Measurements from ENCODE around the gene KRTAP5-1. TPM values are rescaled to one million over a fixed set of nuclear protein-coding genes. Genes with fewer than 3 reads are reported as not detected.

Gene KRTAP5-1
- polyA plus RNA-seq, 3 donors, result not detected

DNA sequence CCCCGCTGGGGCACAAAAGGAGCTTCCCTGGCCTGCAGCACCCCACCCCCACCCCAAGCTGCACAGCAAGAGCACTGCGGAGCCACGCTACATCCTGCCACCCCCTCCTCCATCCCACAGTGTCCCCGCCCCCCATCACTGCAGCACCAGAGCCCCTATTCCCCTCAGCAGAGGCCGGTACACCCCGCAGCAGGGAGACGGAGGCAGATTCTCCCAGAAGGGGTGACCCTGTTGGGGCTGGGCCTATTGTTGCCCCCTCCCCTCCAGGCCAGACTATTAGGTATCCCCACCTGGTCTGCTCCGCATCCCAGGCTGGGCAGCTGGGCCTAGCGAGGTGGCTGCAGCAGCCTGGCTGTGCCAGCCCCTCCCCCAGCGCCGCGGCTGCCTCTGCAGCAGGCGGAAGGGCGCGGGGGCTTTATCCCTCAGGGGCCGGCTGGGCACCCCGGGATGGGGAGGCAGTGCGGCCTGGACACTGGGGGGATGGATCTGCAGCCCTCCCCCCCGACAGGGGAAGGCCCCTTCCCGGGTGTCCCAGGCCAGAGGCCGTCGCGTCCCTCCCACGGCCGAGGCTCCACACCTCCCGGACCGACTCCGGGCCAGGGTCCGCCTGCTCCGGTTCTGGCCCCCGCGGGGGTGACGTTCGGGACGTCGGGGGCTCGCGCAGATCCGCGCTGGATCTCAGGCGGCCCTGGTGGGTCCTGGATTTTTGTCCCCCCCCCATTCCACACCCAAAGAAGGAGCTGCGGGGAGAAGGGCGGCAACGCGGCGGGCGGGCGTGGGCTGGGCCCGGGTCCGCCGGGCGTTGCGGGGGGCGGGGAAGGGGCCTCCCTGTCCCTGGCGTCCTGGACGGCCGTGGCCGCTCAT, 14.0 kb downstream of the KRTAP5-1 start:
- H3K4me1 ChIP-seq (ENCODE audit: control insufficient read depth in 1 of 2, insufficient read depth in 2 of 2, low read length in 2 of 2), result peaks cover 6 to 24% of the 10 kb centered on the region in 2 donors
- H3K27me3 Mint-ChIP-seq (ENCODE audit: low read depth in 3 of 3), result peaks cover 53 to 81% (median 57%) of the 10 kb centered on the region in 3 donors

DNA sequence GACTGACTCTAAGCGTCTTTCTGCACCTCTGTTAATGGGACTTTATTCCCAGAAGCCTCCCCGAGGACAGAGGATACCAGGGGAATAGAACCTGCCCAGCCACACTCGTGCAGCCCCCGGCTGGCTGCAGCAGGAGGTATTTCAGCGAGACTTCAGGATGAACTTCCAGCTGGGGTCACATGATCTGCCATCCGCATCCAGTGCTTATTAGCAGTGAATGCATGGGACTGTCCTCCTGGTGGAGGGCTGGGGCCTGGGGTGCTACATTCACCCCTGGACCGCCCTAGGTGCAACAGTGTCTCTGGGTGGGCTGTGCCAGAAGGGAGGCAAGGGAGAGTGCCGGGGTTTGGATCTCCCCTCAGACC, 14.6 kb downstream of the KRTAP5-1 start:
- Histone ChIP-seq H3K27ac (ENCODE audit: low read depth in 1 of 2, low read length in 2 of 2) (no peak overlapping the region), H3K79me2 (ENCODE audit: insufficient read depth, low read length) (no peaks in the 10 kb centered on the region), H3K27me3 (ENCODE audit: control insufficient read depth in 2 of 2, insufficient read depth in 2 of 2, low read length in 2 of 2) (peaks cover 27 to 63% of the 10 kb centered on the region in 2 donors), H3K4me3 (replicated peaks in 1 of 3; ENCODE audit: low read depth in 2 of 3, low read length in 3 of 3) (no peak overlapping the region), H3K9me3 (replicated peaks in 1 of 2; ENCODE audit: control insufficient read depth in 1 of 2, insufficient read depth in 1 of 2, low read length in 2 of 2) (peaks cover 0 to 11% of the 10 kb centered on the region in 2 donors), H3K9ac (ENCODE audit: insufficient read depth, low read length, poor library complexity, severe bottlenecking) (no peak overlapping the region), H3K4me2 (replicated peaks; ENCODE audit: extremely low read depth, low read length, poor library complexity, severe bottlenecking) (no peak overlapping the region), H2AFZ (ENCODE audit: insufficient read depth, low read depth, low read length, poor library complexity, severe bottlenecking) (no peak overlapping the region), H4K20me1 (ENCODE audit: insufficient read depth, low read length) (no peaks in the 10 kb centered on the region), H3K4me1 (ENCODE audit: control insufficient read depth in 1 of 2, insufficient read depth in 2 of 2, low read length in 2 of 2) (peaks cover 6 to 24% of the 10 kb centered on the region in 2 donors), H3K36me3 (replicated peaks in 1 of 2; ENCODE audit: control insufficient read depth in 1 of 2, insufficient read depth in 2 of 2, low read length in 2 of 2) (no peaks in the 10 kb centered on the region)
- 81% methylated on average over 7 of the region's 8 CpGs for WGBS (ENCODE audit: insufficient coverage)
- Mint-ChIP-seq H3K4me1 (no peaks in the 10 kb centered on the region), H3K36me3 (no peaks in the 10 kb centered on the region), H3K4me3 (peak overlapping the region; percentile 34 to 70), H3K27me3 (ENCODE audit: low read depth in 3 of 3) (peaks cover 47 to 78% (median 57%) of the 10 kb centered on the region in 3 donors), H3K9me3 (peaks cover 0 to 9% (median 2%) of the 10 kb centered on the region in 7 donors), H3K27ac (no peak overlapping the region)
- DNase-seq, result no peak
- intact Hi-C loops (cut with micrococcal nuclease), result loop anchor here (5.0 to 10.0 kb wide), 3 partner anchors 258 to 368 kb away; no protein-coding TSS in a partner anchor
- TF ChIP-seq, protein P1, sequence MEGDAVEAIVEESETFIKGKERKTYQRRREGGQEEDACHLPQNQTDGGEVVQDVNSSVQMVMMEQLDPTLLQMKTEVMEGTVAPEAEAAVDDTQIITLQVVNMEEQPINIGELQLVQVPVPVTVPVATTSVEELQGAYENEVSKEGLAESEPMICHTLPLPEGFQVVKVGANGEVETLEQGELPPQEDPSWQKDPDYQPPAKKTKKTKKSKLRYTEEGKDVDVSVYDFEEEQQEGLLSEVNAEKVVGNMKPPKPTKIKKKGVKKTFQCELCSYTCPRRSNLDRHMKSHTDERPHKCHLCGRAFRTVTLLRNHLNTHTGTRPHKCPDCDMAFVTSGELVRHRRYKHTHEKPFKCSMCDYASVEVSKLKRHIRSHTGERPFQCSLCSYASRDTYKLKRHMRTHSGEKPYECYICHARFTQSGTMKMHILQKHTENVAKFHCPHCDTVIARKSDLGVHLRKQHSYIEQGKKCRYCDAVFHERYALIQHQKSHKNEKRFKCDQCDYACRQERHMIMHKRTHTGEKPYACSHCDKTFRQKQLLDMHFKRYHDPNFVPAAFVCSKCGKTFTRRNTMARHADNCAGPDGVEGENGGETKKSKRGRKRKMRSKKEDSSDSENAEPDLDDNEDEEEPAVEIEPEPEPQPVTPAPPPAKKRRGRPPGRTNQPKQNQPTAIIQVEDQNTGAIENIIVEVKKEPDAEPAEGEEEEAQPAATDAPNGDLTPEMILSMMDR (IDR thresholded peaks at IDR 0.05), result no peak

More for the DNA sequence above, 14.0 kb downstream of the KRTAP5-1 start:
- no peak for DNase-seq
- TF ChIP-seq, protein P1 (IDR thresholded peaks at IDR 0.05), result no peak
- no peak overlapping the region for H3K27ac Mint-ChIP-seq
- 6% methylated on average over 43 of the region's 58 CpGs for WGBS (ENCODE audit: insufficient coverage)
- Histone ChIP-seq H3K36me3 (replicated peaks in 1 of 2; ENCODE audit: control insufficient read depth in 1 of 2, insufficient read depth in 2 of 2, low read length in 2 of 2) (no peaks in the 10 kb centered on the region), H2AFZ (ENCODE audit: insufficient read depth, low read depth, low read length, poor library complexity, severe bottlenecking) (no peak overlapping the region), H3K4me2 (replicated peaks; ENCODE audit: extremely low read depth, low read length, poor library complexity, severe bottlenecking) (peak overlapping the region; percentile 33), H3K9ac (ENCODE audit: insufficient read depth, low read length, poor library complexity, severe bottlenecking) (no peak overlapping the region), H3K79me2 (ENCODE audit: insufficient read depth, low read length) (no peaks in the 10 kb centered on the region), H3K4me3 (replicated peaks in 1 of 3; ENCODE audit: low read depth in 2 of 3, low read length in 3 of 3) (peak overlapping the region in 2 of 3 experiments; percentile 1 to 30), H3K27ac (ENCODE audit: low read depth in 1 of 2, low read length in 2 of 2) (no peak overlapping the region), H3K9me3 (replicated peaks in 1 of 2; ENCODE audit: control insufficient read depth in 1 of 2, insufficient read depth in 1 of 2, low read length in 2 of 2) (peaks cover 0 to 11% of the 10 kb centered on the region in 2 donors), H4K20me1 (ENCODE audit: insufficient read depth, low read length) (no peaks in the 10 kb centered on the region), H3K27me3 (ENCODE audit: control insufficient read depth in 2 of 2, insufficient read depth in 2 of 2, low read length in 2 of 2) (peaks cover 27 to 62% of the 10 kb centered on the region in 2 donors)
- peaks cover 0 to 9% (median 2%) of the 10 kb centered on the region in 7 donors for H3K9me3 Mint-ChIP-seq
- no peaks in the 10 kb centered on the region for H3K4me1 Mint-ChIP-seq
- peak overlapping the region; percentile 50 to 70 for H3K4me3 Mint-ChIP-seq
- H3K36me3 Mint-ChIP-seq, result no peaks in the 10 kb centered on the region
- intact Hi-C loops (cut with micrococcal nuclease), result loop anchor here (5.0 to 10.0 kb wide), 3 partner anchors 259 to 369 kb away; no protein-coding TSS in a partner anchor

Data from CD14-positive monocyte (primary cell).